H1 (cell line): ENCODE data around the gene OASL. TPM values are rescaled to one million over a fixed set of nuclear protein-coding genes. Genes with fewer than 3 reads are reported as not detected.
A peak's percentile ranks its signal among the peaks of the same experiment; 100 is the strongest.
"Not testable (repeated sequence)": the region's sequence is repeated elsewhere in the genome, so short reads cannot be mapped to it uniquely, and the experiment has no call there.

Experiments
- CTCF ChIA-PET: fragments of 300-600 bp; sonication (Branson Sonifier 250); formaldehyde crosslinking; loops from one replicate; lab custom pipeline; 2021; ENCODE audit not compliant: partially characterized antibody; lab: Charles Lee
- POLR2A ChIA-PET: fragments of 300-600 bp; sonication (Branson Sonifier 250); formaldehyde crosslinking; loops from one replicate; lab custom pipeline; 2021; ENCODE audit warnings: inconsistent platforms; ENCODE audit not compliant: partially characterized antibody; lab: Charles Lee
- DNase-seq, 2 experiments: peaks; one replicate each; pipeline versions ENCODE4 v3.0.0 to v3.0.0-alpha.2; 2010 to 2022; ENCODE audit warnings: low spot score in 2 of 2, low read depth in 1 of 2, mixed read lengths in 1 of 2
- FAIRE-seq: peaks from 2 replicates; lab custom pipeline; 2011; peaks lifted over from hg19 to GRCh38; lab: Jason Lieb, UNC
- H2AFZ ChIP-seq: 2 replicates; pipeline ENCODE4 v1.8.1; 2012; ENCODE audit warnings: low read length, inconsistent platforms
- H2AK5ac ChIP-seq: 2 replicates; pipeline ENCODE4 v1.6.1; 2013; ENCODE audit warnings: low read depth, low read length
- H2BK120ac ChIP-seq: replicated peaks from 2 replicates; pipeline ENCODE3; 2013; ENCODE audit warnings: low read depth, low read length, inconsistent platforms
- H2BK12ac ChIP-seq: 2 replicates; pipeline ENCODE4 v1.6.1; 2013; ENCODE audit warnings: low read depth, low read length
- H2BK15ac ChIP-seq: 2 replicates; pipeline ENCODE4 v1.6.1; 2013; ENCODE audit warnings: low read length
- H2BK20ac ChIP-seq: 2 replicates; pipeline ENCODE4 v1.6.1; 2013; ENCODE audit warnings: low read length
- H2BK5ac ChIP-seq: 2 replicates; pipeline ENCODE4 v1.6.1; 2013; ENCODE audit warnings: low read depth, low read length
- H3K14ac ChIP-seq: 2 replicates; pipeline ENCODE4 v1.6.1; 2013; ENCODE audit warnings: inconsistent platforms; ENCODE audit not compliant: insufficient read length
- H3K18ac ChIP-seq: 2 replicates; pipeline ENCODE4 v1.6.1; 2013; ENCODE audit warnings: low read length; ENCODE audit errors: extremely low read depth
- H3K23ac ChIP-seq: 2 replicates; pipeline ENCODE4 v1.6.1; 2013; ENCODE audit warnings: inconsistent platforms; ENCODE audit not compliant: insufficient read length
- H3K23me2 ChIP-seq: 2 replicates; pipeline ENCODE4 v1.6.1; 2013; ENCODE audit warnings: low read depth, low read length
- H3K27ac ChIP-seq: 2 replicates; pipeline ENCODE4 v1.6.1; 2011; ENCODE audit warnings: low read depth, low read length, inconsistent platforms
- H3K27me3 ChIP-seq, 4 experiments: replicated peaks in 1 of 4; 1 replicate in 1 of 4; 2 replicates in 3 of 4; pipeline versions ENCODE4 v1.6.1 to v1.8.1; 2011 to 2013; ENCODE audit warnings: low read length in 3 of 4, mild to moderate bottlenecking in 3 of 4, inconsistent platforms in 2 of 4, mixed read lengths in 2 of 4, moderate library complexity in 1 of 4; ENCODE audit not compliant: control insufficient read depth in 3 of 4, insufficient read depth in 3 of 4; ENCODE audit errors: extremely low read depth in 1 of 4
- H3K36me3 ChIP-seq, 4 experiments: 2 replicates each; pipeline versions ENCODE4 v1.6.1 to v1.8.1; 2011 to 2013; ENCODE audit warnings: mild to moderate bottlenecking in 4 of 4, low read length in 3 of 4, moderate library complexity in 2 of 4, control low read depth in 1 of 4, inconsistent platforms in 1 of 4; ENCODE audit not compliant: insufficient read depth in 4 of 4, control insufficient read depth in 2 of 4
- H3K4ac ChIP-seq: replicated peaks from 2 replicates; pipeline ENCODE3; 2013; ENCODE audit warnings: low read length, low read depth, mixed read lengths, inconsistent platforms; ENCODE audit not compliant: insufficient read length
- H3K4me1 ChIP-seq, 4 experiments: replicated peaks in 1 of 4; 1 replicate in 1 of 4; 2 replicates in 3 of 4; pipeline versions ENCODE4 v1.6.1 to v1.8.1; 2011 to 2013; ENCODE audit warnings: low read length in 3 of 4, inconsistent platforms in 2 of 4, mixed read lengths in 1 of 4; ENCODE audit not compliant: insufficient read depth in 4 of 4, control insufficient read depth in 3 of 4
- H3K4me2 ChIP-seq, 2 experiments: 2 replicates each; pipeline versions ENCODE4 v1.6.1 to v1.8.1; 2011 to 2013; ENCODE audit warnings: low read depth in 2 of 2, low read length in 2 of 2, control low read depth in 1 of 2, inconsistent platforms in 1 of 2, mild to moderate bottlenecking in 1 of 2; ENCODE audit not compliant: insufficient read depth in 1 of 2
- H3K4me3 ChIP-seq, 4 experiments: fragments of 200-600, 300-600 bp in 1 of 4; sonication (generic), shearing (Covaris generic), sonication (Bioruptor Twin) in 1 of 4; 2 replicates each; pipeline versions ENCODE4 v1.5.1 to v1.8.1; 2011 to 2016; ENCODE audit warnings: low read length in 4 of 4, low read depth in 3 of 4, control low read depth in 2 of 4, inconsistent platforms in 2 of 4, mild to moderate bottlenecking in 2 of 4, mixed read lengths in 1 of 4, moderate library complexity in 1 of 4; ENCODE audit not compliant: insufficient read depth in 2 of 4; ENCODE audit errors: extremely low read depth in 1 of 4
- H3K56ac ChIP-seq: replicated peaks from 2 replicates; pipeline ENCODE3; 2013; ENCODE audit warnings: low read depth, mild to moderate bottlenecking, mixed read lengths, low read length, inconsistent platforms; ENCODE audit not compliant: insufficient read length
- H3K79me1 ChIP-seq: 2 replicates; pipeline ENCODE4 v1.6.1; 2013; ENCODE audit warnings: low read depth, low read length, control low read depth
- H3K79me2 ChIP-seq, 2 experiments: 2 replicates each; pipeline versions ENCODE4 v1.6.1 to v1.8.1; 2012 to 2013; ENCODE audit warnings: low read length in 2 of 2, mild to moderate bottlenecking in 2 of 2, inconsistent platforms in 1 of 2; ENCODE audit not compliant: insufficient read depth in 2 of 2, control insufficient read depth in 1 of 2
- H3K9ac ChIP-seq, 4 experiments: replicated peaks in 1 of 4; 1 replicate in 1 of 4; 2 replicates in 3 of 4; pipeline versions ENCODE4 v1.6.1 to v1.8.1; 2011 to 2013; ENCODE audit warnings: low read depth in 3 of 4, low read length in 3 of 4, control low read depth in 2 of 4, mild to moderate bottlenecking in 2 of 4, moderate library complexity in 2 of 4, inconsistent platforms in 1 of 4; ENCODE audit errors: extremely low read depth in 1 of 4
- H3K9me3 ChIP-seq, 2 experiments: 2 replicates each; pipeline versions ENCODE4 v1.6.1 to v1.8.1; 2012 to 2013; ENCODE audit warnings: mild to moderate bottlenecking in 2 of 2, moderate library complexity in 2 of 2, control low read depth in 1 of 2, inconsistent platforms in 1 of 2, low read depth in 1 of 2, low read length in 1 of 2, mixed read lengths in 1 of 2; ENCODE audit not compliant: insufficient read depth in 2 of 2
- H4K20me1 ChIP-seq, 2 experiments: replicated peaks in 1 of 2; 2 replicates each; pipeline versions ENCODE3 to v1.8.1; 2011 to 2013; ENCODE audit warnings: inconsistent platforms in 2 of 2, low read length in 2 of 2, mild to moderate bottlenecking in 1 of 2; ENCODE audit not compliant: insufficient read depth in 2 of 2, control insufficient read depth in 1 of 2
- H4K5ac ChIP-seq: 2 replicates; pipeline ENCODE4 v1.6.1; 2013; ENCODE audit warnings: low read length, low read depth, mixed read lengths, inconsistent platforms; ENCODE audit not compliant: insufficient read length
- H4K8ac ChIP-seq: 2 replicates; pipeline ENCODE4 v1.8.0; 2013; ENCODE audit warnings: mild to moderate bottlenecking, moderate library complexity, low read length, inconsistent platforms; ENCODE audit not compliant: insufficient read depth; ENCODE audit errors: extremely low read depth
- H4K91ac ChIP-seq: replicated peaks from 2 replicates; pipeline ENCODE3; 2013; ENCODE audit warnings: low read length, mixed read lengths, inconsistent platforms; ENCODE audit not compliant: insufficient read length
- ATF3 ChIP-seq: IDR thresholded peaks from 2 replicates; pipeline ENCODE4 v1.6.1; 2011; ENCODE audit warnings: low read depth, mild to moderate bottlenecking, low read length; ENCODE audit not compliant: insufficient read depth
- BRCA1 ChIP-seq: IDR thresholded peaks from 2 replicates; pipeline ENCODE4 v1.6.1; 2012; ENCODE audit warnings: low read depth, low read length, improper control_type of control experiment
- CHD1 ChIP-seq: IDR thresholded peaks from 2 replicates; pipeline ENCODE4 v1.6.1; 2012; ENCODE audit warnings: low read depth, low read length, improper control_type of control experiment
- FOSL1 ChIP-seq: IDR thresholded peaks from 2 replicates; pipeline ENCODE4 v1.6.1; 2011; ENCODE audit warnings: mild to moderate bottlenecking, low read depth, low read length, moderate library complexity; ENCODE audit not compliant: insufficient read depth
- SAP30 ChIP-seq: fragments of 300-600 bp; sonication (generic); IDR thresholded peaks from 2 replicates; pipeline ENCODE4 v1.7.1; 2012; ENCODE audit warnings: low read length, moderate library complexity, mild to moderate bottlenecking, inconsistent platforms; ENCODE audit not compliant: insufficient read depth, insufficient replicate concordance
- SRF ChIP-seq: IDR thresholded peaks from 2 replicates; pipeline ENCODE4 v1.6.1; 2011; ENCODE audit warnings: mild to moderate bottlenecking, low read depth, low read length, moderate library complexity
- WGBS, 2 experiments: shearing (Covaris generic) in 1 of 2; methylation state at CpG; one replicate each; pipeline versions ENCODE4 v1.1.6 to v1.1.7; 2013 to 2015; ENCODE audit warnings: low lambda C conversion rate in 2 of 2, mixed read lengths in 2 of 2, inconsistent platforms in 1 of 2, low coverage in 1 of 2, missing lambda C conversion rate in 1 of 2; ENCODE audit not compliant: insufficient replicate concordance in 2 of 2, insufficient coverage in 1 of 2, insufficient read length in 1 of 2; ENCODE audit errors: extremely low coverage in 1 of 2, missing lambda C conversion rate in 1 of 2; 5-methylcytosine and 5-hydroxymethylcytosine counted together
- polyA plus RNA-seq, 7 experiments: library from polyadenylated mRNA; depleted of rRNA in 3 of 7; stranded (reverse) in 5 of 7; unstranded in 2 of 7; fragments of >200 nt in 5 of 7; fragments of 200-250 nt in 2 of 7; gene quantifications; 1 replicate in 5 of 7; 2 replicates in 1 of 7; 4 replicates in 1 of 7; pipeline versions ENCODE4 v1.2.1 to v1.2.3, GENCODE V29; 2011 to 2013; ENCODE audit warnings: missing spikeins in 2 of 7, mixed read lengths in 2 of 7
- total RNA-seq: library from RNA; stranded (reverse); fragmentation: NEBNext Ultra II Directional; extraction: Animal tissue kit (Norgen Biotek cat#: 25700); gene quantifications from 2 replicates; pipeline ENCODE4 v1.2.1, GENCODE V29; 2021

Gene OASL
- total and polyA plus RNA-seq, 2 of the 8 experiments (the other 6 are each of a cell fraction or from before 2014, with no cell fraction given) = not detected

GRCh38 chr12:121065345-121065744 lies 26.3 kb upstream of the OASL start (continued):
- no peak for TF ChIP-seq SRF
- no peak for TF ChIP-seq CHD1
- no peak for TF ChIP-seq FOSL1
- TF ChIP-seq BRCA1 = no peak
- no peak for TF ChIP-seq ATF3
- TF ChIP-seq SAP30 = no peak

DNA sequence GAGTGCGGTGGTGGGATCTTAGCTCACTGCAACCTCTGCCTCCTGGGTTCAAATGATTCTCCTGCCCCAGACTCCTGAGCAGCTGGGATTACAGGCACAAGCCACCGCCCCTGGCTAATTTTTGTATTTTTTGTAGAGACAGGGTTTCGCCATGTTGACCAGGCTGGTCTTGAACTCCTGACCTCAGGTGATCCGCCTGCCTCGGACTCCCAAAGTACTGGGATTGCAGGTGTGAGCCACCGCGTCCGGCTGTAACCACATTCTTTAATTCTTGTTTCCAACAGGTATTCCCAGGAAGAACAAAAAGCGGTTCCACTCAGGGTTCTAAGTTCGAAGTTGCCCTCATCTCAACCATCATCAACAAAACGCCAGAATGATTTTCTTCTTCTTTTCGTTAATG lies 25.5 kb upstream of the OASL start:
- H2AFZ ChIP-seq, H3K79me1 ChIP-seq, H3K14ac ChIP-seq, H2BK5ac ChIP-seq, H3K4ac ChIP-seq, H3K4me1 ChIP-seq, H2BK15ac ChIP-seq, H3K79me2 ChIP-seq, H2BK12ac ChIP-seq, H3K56ac ChIP-seq, H2AK5ac ChIP-seq, FAIRE-seq, H4K8ac ChIP-seq, H3K27ac ChIP-seq, H3K23ac ChIP-seq, H3K36me3 ChIP-seq, H2BK120ac ChIP-seq, H3K9ac ChIP-seq, H3K18ac ChIP-seq, H4K5ac ChIP-seq, H3K4me2 ChIP-seq, H3K23me2 ChIP-seq, H3K27me3 ChIP-seq, H3K9me3 ChIP-seq, H3K4me3 ChIP-seq, H4K91ac ChIP-seq, H4K20me1 ChIP-seq, POLR2A ChIA-PET, H2BK20ac ChIP-seq: not testable (repeated sequence)
- WGBS, 2 experiments = 92% methylated on average over 11 of the region's 12 CpGs; no CpG with 5 or more reads in 1 of the 2 experiments
- DNase-seq = peak in 1 of 2 experiments; percentile 24
- CTCF ChIA-PET = interaction anchor here (0.8 to 1.0 kb wide), 3 partner anchors 9 to 32 kb away, joined by 3 to 4 read pairs (median 3); no protein-coding TSS in a partner anchor
